Measurements from ENCODE around the gene FGB.
A peak's percentile ranks its signal among the peaks of the same experiment; 100 is the strongest.

The FGB gene

GRCh38 chr4:154597798-154598774, 35.3 kb downstream of the FGB start:
- no peak for DNase-seq

DNA sequence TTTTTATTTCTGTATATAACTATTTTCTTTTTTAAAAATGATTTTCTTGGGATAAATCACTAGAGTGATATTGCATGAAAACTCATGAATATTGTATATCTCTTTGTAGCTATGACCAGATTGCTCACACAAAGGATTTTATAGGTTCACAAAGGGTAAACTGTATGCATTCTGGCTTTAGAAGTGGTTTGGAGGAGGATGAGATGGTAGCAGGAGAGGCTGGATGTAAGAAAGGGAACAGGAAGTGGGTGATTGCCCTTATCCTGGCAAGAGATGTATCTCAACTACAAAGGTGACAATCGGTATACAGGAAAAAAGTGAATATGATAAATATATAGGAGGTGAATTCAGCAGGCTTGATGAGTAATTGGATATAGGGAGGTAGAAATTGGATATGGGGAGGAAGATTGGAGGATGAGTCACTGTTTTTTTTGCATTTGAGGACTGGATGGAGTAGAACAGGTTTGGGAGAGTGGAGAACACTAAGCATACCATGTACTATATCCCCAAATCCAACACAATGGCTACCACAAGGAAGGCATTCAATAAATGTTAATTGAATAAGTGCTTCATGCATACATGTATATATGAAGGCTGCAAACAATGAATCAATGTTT, 39.7 kb downstream of the FGB start:
- DNase-seq, result no peak

DNA sequence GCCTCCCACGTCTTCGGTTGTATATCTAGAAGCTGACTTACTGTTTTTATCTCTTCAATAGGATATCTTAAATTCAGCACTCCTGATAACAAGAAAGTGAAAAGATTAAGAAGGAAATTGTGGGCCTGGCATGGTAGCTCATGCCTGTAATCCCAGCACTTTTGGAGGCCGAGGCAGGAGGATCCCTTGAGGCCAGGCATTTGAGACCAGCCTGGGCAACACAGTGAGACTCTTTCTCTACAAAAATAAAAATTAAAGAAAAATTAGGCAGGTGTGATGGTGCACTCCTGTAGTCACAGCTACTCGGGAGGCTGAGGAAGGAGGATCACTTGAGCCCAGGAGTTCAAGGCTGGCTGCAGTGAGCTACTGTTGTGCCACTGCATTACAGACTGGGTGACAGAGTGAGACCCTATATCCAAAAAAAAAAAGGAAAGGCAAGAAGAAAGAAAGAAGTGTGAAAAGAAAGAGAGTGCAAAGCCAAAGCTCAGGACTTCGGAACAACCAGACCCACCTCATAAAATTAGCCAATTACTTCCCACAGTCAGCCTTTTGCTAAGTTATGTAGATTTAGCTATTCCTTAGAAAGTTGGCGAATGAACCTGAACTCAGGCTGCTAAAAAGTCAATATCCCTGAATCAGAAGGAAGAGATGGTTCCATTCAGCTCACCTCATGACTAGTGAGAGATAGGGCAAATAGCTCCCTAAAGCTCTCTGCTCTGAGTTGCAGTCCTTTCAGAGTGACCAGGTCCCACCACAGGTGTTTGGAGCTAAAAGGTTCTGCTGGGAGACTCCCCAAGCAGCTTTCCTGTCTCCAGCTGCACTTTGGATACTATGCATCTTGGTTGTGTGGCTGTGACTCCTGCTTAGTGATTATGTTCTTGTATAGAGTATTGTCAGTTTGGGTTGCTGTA, 40.5 kb downstream of the FGB start:
- DNase-seq, result no peak

DNA sequence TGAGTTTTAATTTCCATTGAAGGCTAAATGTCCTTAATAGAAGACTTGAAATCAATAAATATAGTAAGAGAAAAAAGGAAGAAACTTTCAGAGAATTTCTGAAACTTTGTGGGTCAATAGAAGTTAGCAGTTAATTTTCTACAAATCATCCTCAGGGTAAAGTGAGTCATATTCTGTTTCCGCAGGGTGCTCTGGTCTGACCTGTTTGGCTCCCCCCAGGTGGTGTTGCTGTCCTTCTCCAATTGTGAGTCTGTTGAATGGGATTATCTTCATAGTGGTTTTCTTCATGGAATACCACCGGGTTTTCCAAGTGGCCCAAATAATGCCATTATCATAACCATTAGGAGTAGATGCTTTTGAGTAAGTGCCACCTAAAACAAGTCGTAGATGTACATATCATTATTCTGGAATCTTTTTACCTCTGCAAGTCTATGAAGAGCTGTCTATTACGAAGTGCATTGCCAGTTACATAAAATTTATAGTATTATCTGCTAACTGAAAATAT, 41.9 kb downstream of the FGB start:
- DNase-seq, result no peak

DNA sequence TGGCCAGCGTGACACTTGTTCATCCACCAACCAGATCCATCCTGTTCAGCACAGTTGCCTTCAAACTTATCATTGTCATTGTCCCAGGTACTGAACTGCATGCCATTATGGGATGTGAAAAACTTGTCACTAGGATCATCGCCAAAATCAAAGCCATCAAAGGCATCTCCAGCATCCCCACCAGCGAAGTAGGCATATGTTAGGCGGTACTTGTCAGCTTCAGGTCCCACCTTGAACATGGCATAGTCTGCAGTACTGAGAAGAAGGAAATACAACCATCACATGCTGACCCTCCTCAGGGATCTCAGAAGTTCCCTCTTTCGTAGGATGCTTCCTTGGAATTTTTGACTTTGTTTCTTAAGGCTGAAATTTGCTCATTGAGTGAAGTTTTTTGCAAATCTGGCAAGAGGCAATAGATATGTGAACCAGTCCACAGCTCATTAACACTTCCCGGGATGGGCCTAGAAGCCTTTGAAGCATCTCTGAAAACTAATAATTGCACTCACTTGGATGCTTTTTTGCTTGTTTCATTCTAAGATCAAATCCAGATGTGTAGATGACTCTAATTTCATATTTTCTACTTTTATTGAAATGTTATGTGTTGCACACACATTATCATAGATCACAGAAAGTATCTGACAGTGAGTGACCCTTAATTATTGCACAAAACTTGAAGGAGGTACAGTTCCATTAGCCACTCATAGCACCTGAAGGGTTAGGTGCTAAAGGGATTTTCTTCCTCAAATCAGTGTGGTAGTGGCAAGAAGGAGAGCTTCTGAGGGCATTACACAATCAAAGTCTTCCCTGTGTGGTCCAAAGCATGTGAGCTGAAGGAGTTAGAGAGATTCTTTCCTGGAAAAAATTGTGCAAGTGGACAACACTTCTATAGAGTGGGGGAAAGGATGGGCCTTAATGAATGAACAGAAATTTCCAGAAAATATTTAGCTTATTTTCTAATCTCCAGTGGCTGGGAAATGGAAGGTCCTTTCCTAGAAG, 44.2 kb downstream of the FGB start:
- DNase-seq, result no peak

DNA sequence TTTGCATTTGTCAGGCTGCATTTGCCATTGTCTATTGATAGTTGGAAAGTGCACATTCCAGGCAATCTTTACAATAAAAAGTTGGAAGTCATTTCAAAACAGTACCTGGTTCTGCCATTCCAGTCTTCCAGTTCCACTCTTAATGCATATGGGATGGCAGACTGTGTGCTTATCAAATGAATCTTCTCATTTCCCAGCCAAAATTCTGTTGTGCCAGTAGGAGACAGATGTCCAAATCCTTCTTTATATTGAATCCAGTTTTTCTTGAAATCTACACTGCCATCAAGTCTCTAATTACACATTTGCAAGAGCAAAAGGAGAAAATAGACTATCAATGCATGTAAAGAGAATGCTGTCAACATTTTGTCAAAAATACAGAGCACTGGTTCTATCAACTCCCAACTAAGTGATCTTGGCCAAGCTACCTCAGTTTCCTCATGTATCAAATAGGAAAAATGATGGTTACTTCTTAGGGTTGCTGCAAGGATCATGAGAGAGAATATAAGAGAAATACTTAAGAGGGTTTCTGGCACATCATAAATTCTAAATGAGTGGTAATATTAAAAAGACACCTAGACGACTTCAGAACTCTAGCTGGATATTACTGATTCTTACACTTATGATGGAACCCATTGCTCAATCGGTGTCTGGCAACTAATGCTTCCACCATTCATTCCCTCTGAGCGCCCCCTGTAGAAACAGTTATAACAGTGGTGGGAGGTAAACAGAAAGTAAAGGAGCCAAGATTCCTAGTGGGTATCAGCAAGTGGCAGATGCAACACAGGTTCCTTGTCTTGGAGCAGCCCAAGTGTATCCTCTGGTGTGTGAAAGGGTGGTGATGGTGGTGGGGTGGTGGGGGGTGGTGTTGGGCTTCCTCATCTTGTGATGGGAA, 45.8 kb downstream of the FGB start:
- DNase-seq, result no peak

GRCh38 chr4:154609532-154609931, 46.7 kb downstream of the FGB start:
- no peak for DNase-seq

GRCh38 chr4:154610582-154610981, 47.8 kb downstream of the FGB start:
- DNase-seq, result no peak

- DNase-seq, result no peak
Measured at GRCh38 chr4:154611833-154612232, 49.0 kb downstream of the FGB start.

- DNase-seq, result no peak
Measured at GRCh38 chr4:154612472-154613414, 49.9 kb downstream of the FGB start, which contains the start of gene FGG. TSS of gene FGG (minus strand) at chr4:154612656. CDS start at chr4:154612609, 47 bp downstream.

DNA sequence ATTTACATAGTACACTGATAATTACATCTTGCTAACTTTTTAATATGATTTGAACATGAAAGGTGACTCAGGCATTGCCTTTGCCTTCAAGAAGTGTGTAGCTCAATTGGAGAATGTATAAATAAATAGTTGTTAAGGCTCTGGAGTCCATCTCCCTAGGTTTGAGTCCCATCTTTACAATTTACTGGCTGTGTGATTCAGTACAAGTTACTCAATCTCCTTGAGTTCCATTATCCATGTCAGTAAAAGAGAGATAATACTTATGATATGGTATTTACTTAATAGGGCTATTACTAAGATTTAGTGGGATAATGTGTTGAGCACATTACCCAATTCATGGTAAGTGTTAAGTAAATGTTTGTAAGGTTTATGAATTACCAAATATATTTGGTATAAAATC, 51.5 kb downstream of the FGB start:
- DNase-seq, result no peak

DNA sequence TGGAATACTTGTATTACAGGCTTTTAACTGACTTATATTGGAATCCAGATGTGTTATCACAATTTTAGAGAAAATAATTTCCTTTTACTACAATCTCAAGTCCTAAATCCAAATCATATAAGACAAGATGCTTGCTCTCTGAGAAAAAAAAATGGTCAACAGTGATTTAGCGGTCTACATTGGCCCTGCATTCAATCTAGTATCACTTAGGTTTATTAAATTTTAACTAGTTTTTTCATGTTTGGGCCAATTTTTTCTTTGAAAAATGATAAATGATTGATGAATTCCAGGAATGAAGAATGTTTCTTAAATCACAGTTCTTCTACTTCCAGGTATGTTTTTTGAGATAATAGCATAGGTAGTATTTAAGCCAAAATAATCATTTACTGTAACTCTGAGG, 52.4 kb downstream of the FGB start:
- DNase-seq, result no peak

GRCh38 chr4:154616287-154616686, 53.5 kb downstream of the FGB start:
- DNase-seq, result no peak

- DNase-seq, result no peak
Measured at GRCh38 chr4:154616731-154617130, 53.9 kb downstream of the FGB start.

DNA sequence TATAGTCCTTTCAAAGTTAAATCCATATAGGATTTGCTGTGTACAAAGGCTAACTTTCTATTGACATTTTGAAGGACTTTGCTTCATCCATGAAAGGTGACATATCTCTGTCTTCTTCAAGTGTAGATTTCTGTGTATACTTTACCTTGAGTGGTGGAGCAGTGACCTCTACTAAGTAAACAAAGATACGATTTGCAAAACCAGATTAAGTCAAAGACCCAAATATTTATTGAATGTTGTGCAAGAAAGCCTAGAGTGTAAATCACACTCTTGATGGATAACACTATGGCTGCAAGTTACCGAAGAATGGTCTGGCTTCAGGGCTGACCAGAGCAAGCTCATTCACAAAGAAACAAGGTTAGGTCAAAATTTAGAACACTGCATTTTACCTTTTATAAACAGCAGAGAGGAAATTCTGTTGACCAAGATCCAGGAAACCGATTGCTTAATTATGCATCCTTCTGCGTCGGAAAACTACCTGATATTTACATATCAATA, 55.1 kb downstream of the FGB start:
- no peak for DNase-seq

GRCh38 chr4:154618708-154619315, 56.0 kb downstream of the FGB start:
- peak; percentile 42 for DNase-seq

GRCh38 chr4:154620111-154620510, 57.3 kb downstream of the FGB start:
- no peak for DNase-seq

All from CD4-positive, alpha-beta T cell treated with Interleukin-6 for 4 hours (primary cell).